HepG2 (cell line): Measurements from ENCODE around the gene PAQR6. TPM values are rescaled to one million over a fixed set of nuclear protein-coding genes. Genes with fewer than 3 reads are reported as not detected.

Source experiments
- ASH2L ChIP-seq: fragments of 300-600, 200-600 bp; sonication (generic); IDR thresholded peaks from 2 replicates; pipeline ENCODE4 v1.7.0; 2017; ENCODE audit warnings: low read depth, mild to moderate bottlenecking, moderate library complexity, mixed read lengths, low read length; ENCODE audit not compliant: insufficient read length
- BATF2 ChIP-seq: sonication (generic); formaldehyde crosslinking; IDR thresholded peaks from 2 replicates; pipeline ENCODE4 v1.8.0; 2022; ENCODE audit warnings: mild to moderate bottlenecking, missing genetic modification reagents, moderate library complexity
- FOXC1 ChIP-seq: sonication (generic); formaldehyde crosslinking; IDR thresholded peaks from 2 replicates; pipeline ENCODE4 v1.8.0; 2022; ENCODE audit warnings: mild to moderate bottlenecking, missing genetic modification reagents, borderline replicate concordance
- FOXK2 ChIP-seq: fragments of 450-650 bp; IDR thresholded peaks from 2 replicates; pipeline ENCODE4 v1.6.1; 2016
- KIAA2018 ChIP-seq: sonication (generic); formaldehyde crosslinking; IDR thresholded peaks from 2 replicates; pipeline ENCODE4 v1.5.0; 2020; ENCODE audit warnings: mild to moderate bottlenecking, missing genetic modification reagents, borderline replicate concordance
- SAFB2 ChIP-seq: sonication (generic); formaldehyde crosslinking; IDR thresholded peaks from 2 replicates; pipeline ENCODE4 v1.5.1; 2020; ENCODE audit warnings: missing genetic modification reagents, low read depth, mild to moderate bottlenecking, borderline replicate concordance
- TGIF2 ChIP-seq: IDR thresholded peaks from 2 replicates; pipeline ENCODE4 v1.6.1; 2016; ENCODE audit warnings: control low read depth, missing compliant biosample characterization
- ZNF367 ChIP-seq: sonication (generic); formaldehyde crosslinking; IDR thresholded peaks from 2 replicates; pipeline ENCODE4 v1.4.0; 2020; ENCODE audit warnings: missing genetic modification reagents, borderline replicate concordance
- ZNF75D ChIP-seq: sonication (generic); formaldehyde crosslinking; IDR thresholded peaks from 2 replicates; pipeline ENCODE4 v1.8.1; 2023; ENCODE audit warnings: missing genetic modification reagents, mild to moderate bottlenecking, borderline replicate concordance
- polyA plus RNA-seq, 8 experiments: library from polyadenylated mRNA; depleted of rRNA in 3 of 8; stranded (reverse) in 7 of 8; unstranded in 1 of 8; fragments of >200 nt; fragmentation: Illumina TruSeq in 4 of 8; extraction: Trizol in 4 of 8; gene quantifications; 2 replicates each; pipeline versions ENCODE4 v1.2.1 to v1.2.3, GENCODE V29; 2011 to 2016; ENCODE audit warnings: low read depth in 4 of 8, missing spikeins in 1 of 8, mixed read lengths in 1 of 8; ENCODE audit not compliant: insufficient read depth in 1 of 8
- total RNA-seq, 5 experiments: library from RNA; depleted of rRNA; stranded (reverse); fragments of >200 nt; fragmentation: Illumina TruSeq; extraction: Trizol; gene quantifications; 2 replicates each; pipeline ENCODE4 v1.2.3, GENCODE V29; 2016; ENCODE audit warnings: low read depth in 1 of 5
- TF ChIP-seq, protein P1 (sequence below): sonication (generic); formaldehyde crosslinking; IDR thresholded peaks from 2 replicates; pipeline ENCODE4 v1.5.1; 2020; ENCODE audit warnings: mild to moderate bottlenecking, missing genetic modification reagents
- TF ChIP-seq, protein P2 (sequence below): sonication (generic); formaldehyde crosslinking; conservative IDR thresholded peaks from 2 replicates; pipeline ENCODE4 v1.4.0; 2020; ENCODE audit warnings: missing genetic modification reagents
- TF ChIP-seq, protein P3 (sequence below): sonication (generic); formaldehyde crosslinking; IDR thresholded peaks from 2 replicates; pipeline ENCODE4 v1.5.0; 2020; ENCODE audit warnings: mild to moderate bottlenecking, missing genetic modification reagents

PAQR6 gene
- total and polyA plus RNA-seq, 2 of the 13 experiments (the other 11 are each of a cell fraction or from before 2014, with no cell fraction given), result 0.82 to 1.4 TPM

- TF ChIP-seq KIAA2018 (CRISPR knock-in tag) (no peak), ASH2L (peak; percentile 38), FOXK2 (no peak), SAFB2 (no peak), FOXC1 (CRISPR knock-in tag) (no peak), ZNF367 (CRISPR knock-in tag) (no peak), TGIF2 (0 out of 2 replicates have a peak, but pooled peaks have one; percentile 67), BATF2 (CRISPR knock-in tag) (no peak), ZNF75D (no peak)
- TF ChIP-seq, protein P1, sequence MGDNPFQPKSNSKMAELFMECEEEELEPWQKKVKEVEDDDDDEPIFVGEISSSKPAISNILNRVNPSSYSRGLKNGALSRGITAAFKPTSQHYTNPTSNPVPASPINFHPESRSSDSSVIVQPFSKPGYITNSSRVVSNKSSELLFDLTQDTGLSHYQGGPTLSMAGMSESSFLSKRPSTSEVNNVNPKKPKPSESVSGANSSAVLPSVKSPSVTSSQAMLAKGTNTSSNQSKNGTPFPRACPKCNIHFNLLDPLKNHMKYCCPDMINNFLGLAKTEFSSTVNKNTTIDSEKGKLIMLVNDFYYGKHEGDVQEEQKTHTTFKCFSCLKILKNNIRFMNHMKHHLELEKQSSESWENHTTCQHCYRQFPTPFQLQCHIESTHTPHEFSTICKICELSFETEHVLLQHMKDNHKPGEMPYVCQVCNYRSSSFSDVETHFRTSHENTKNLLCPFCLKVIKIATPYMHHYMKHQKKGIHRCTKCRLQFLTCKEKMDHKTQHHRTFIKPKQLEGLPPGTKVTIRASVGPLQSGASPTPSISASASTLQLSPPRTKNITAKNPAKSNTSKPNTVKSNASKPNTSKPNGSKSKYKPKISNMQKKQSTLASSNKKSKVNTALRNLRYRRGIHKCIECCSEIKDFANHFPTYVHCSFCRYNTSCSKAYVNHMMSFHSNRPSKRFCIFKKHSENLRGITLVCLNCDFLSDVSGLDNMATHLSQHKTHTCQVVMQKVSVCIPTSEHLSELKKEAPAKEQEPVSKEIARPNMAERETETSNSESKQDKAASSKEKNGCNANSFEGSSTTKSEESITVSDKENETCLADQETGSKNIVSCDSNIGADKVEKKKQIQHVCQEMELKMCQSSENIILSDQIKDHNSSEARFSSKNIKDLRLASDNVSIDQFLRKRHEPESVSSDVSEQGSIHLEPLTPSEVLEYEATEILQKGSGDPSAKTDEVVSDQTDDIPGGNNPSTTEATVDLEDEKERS (CRISPR knock-in tag), result no peak
- TF ChIP-seq, protein P2, sequence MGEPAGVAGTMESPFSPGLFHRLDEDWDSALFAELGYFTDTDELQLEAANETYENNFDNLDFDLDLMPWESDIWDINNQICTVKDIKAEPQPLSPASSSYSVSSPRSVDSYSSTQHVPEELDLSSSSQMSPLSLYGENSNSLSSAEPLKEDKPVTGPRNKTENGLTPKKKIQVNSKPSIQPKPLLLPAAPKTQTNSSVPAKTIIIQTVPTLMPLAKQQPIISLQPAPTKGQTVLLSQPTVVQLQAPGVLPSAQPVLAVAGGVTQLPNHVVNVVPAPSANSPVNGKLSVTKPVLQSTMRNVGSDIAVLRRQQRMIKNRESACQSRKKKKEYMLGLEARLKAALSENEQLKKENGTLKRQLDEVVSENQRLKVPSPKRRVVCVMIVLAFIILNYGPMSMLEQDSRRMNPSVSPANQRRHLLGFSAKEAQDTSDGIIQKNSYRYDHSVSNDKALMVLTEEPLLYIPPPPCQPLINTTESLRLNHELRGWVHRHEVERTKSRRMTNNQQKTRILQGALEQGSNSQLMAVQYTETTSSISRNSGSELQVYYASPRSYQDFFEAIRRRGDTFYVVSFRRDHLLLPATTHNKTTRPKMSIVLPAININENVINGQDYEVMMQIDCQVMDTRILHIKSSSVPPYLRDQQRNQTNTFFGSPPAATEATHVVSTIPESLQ (CRISPR knock-in tag), result no peak
- TF ChIP-seq, protein P3, sequence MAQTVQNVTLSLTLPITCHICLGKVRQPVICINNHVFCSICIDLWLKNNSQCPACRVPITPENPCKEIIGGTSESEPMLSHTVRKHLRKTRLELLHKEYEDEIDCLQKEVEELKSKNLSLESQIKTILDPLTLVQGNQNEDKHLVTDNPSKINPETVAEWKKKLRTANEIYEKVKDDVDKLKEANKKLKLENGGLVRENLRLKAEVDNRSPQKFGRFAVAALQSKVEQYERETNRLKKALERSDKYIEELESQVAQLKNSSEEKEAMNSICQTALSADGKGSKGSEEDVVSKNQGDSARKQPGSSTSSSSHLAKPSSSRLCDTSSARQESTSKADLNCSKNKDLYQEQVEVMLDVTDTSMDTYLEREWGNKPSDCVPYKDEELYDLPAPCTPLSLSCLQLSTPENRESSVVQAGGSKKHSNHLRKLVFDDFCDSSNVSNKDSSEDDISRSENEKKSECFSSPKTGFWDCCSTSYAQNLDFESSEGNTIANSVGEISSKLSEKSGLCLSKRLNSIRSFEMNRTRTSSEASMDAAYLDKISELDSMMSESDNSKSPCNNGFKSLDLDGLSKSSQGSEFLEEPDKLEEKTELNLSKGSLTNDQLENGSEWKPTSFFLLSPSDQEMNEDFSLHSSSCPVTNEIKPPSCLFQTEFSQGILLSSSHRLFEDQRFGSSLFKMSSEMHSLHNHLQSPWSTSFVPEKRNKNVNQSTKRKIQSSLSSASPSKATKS, result no peak
These were observed 47.6 kb upstream of the PAQR6 start, which contains the start of gene GLMP (continued) for GRCh38 chr1:156295391-156295947.
